Measurements from ENCODE around the gene CRYBG1. TPM values are rescaled to one million over a fixed set of nuclear protein-coding genes. Genes with fewer than 3 reads are reported as not detected.

Gene CRYBG1
- total RNA-seq, 2 experiments from 2014 or later, result 20.8 to 21.1 TPM

DNA sequence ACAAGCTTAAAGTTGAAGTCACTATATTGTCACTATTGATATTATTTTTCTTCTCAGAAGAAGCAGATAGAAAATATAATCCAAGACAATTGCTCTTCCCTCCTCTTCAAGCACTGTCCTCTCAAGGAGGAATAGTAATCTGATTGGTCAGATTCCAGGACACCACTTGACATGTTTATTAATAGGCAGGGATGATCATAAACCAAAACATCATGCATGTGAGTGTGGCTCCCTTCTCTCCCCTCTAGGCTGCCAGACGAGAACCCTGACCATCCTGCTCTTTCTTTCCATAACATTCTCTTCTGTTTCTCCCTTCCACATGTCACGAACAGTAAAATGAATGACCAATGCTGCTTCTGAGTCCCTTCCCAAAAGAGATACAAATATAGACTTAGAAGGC, 42.5 kb upstream of the CRYBG1 start:
- Mint-ChIP-seq H3K27ac (no peak overlapping the region), H3K36me3 (ENCODE audit: low read depth) (peaks cover 22% of the 10 kb centered on the region), H3K4me3 (no peak overlapping the region), H3K9me3 (no peaks in the 10 kb centered on the region), H3K4me1 (ENCODE audit: low read depth) (peaks cover 55% of the 10 kb centered on the region), H3K27me3 (no peaks in the 10 kb centered on the region)
- TF ChIP-seq, protein P1, sequence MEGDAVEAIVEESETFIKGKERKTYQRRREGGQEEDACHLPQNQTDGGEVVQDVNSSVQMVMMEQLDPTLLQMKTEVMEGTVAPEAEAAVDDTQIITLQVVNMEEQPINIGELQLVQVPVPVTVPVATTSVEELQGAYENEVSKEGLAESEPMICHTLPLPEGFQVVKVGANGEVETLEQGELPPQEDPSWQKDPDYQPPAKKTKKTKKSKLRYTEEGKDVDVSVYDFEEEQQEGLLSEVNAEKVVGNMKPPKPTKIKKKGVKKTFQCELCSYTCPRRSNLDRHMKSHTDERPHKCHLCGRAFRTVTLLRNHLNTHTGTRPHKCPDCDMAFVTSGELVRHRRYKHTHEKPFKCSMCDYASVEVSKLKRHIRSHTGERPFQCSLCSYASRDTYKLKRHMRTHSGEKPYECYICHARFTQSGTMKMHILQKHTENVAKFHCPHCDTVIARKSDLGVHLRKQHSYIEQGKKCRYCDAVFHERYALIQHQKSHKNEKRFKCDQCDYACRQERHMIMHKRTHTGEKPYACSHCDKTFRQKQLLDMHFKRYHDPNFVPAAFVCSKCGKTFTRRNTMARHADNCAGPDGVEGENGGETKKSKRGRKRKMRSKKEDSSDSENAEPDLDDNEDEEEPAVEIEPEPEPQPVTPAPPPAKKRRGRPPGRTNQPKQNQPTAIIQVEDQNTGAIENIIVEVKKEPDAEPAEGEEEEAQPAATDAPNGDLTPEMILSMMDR (IDR thresholded peaks at IDR 0.05), result no peak
- intact Hi-C loops (cut with micrococcal nuclease), result no loop called here
- ChIA-PET CTCF (no interaction called here), POLR2A (no interaction called here)
- no peak for ATAC-seq
- no peak for DNase-seq

DNA sequence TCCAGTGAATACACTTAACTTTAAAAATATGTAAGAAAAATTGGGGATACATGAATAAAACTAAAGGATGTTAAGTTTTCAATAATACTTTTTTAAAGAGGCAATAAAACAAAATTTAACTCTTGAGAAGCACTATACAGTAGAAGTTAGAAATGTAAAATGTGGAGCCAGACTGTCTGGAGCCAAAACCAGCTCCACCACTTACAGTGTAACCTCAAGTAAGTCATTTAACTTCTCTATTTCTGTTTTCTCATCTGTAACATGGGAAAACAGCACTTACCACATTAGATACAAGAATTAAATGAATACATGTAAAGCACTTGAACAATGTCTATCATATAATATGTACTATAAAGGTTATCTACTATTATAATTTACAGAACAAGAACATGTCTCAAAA, 41.7 kb upstream of the CRYBG1 start:
- Mint-ChIP-seq H3K36me3 (ENCODE audit: low read depth) (peaks cover 19% of the 10 kb centered on the region), H3K4me1 (ENCODE audit: low read depth) (peaks cover 55% of the 10 kb centered on the region), H3K4me3 (no peak overlapping the region), H3K9me3 (no peaks in the 10 kb centered on the region), H3K27me3 (no peaks in the 10 kb centered on the region), H3K27ac (no peak overlapping the region)
- DNase-seq (no peak), ATAC-seq (no peak)
- intact Hi-C loops (cut with micrococcal nuclease), result no loop called here
- TF ChIP-seq, protein P1 (IDR thresholded peaks at IDR 0.05), result no peak
- CTCF ChIA-PET, result no interaction called here
- POLR2A ChIA-PET, result no interaction called here

DNA sequence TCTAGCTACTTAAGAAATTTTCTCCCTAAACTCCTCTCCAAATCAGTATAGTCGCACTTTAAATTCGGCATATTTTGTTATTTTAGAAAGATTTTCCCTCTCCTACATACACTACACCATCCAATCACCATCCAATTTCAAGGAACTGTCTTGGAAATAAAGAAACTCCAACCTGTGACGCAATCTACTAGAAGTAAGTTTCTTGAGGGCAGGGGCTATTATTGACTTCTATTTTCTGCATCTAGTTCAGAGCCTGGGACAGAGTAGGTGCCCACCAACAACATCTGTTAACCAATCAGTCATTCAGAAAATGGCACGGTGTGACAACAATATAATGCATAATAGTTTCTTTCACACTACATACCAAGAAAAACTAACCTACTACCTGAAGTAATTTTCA, 38.6 kb upstream of the CRYBG1 start:
- DNase-seq (no peak), ATAC-seq (no peak)
- H3K27me3 Mint-ChIP-seq, result no peaks in the 10 kb centered on the region
- TF ChIP-seq, protein P1 (IDR thresholded peaks at IDR 0.05), result no peak
- H3K4me3 Mint-ChIP-seq, result no peak overlapping the region
- CTCF ChIA-PET, result no interaction called here
- H3K9me3 Mint-ChIP-seq, result no peaks in the 10 kb centered on the region
- no peak overlapping the region for H3K27ac Mint-ChIP-seq
- intact Hi-C loops (cut with micrococcal nuclease), result no loop called here
- peaks cover 54% of the 10 kb centered on the region for H3K4me1 Mint-ChIP-seq (ENCODE audit: low read depth)
- POLR2A ChIA-PET, result interaction anchor here (0.5 kb wide), 1 partner anchor 28 kb away, joined by 3 read pairs; no protein-coding TSS in a partner anchor
- peaks cover 11% of the 10 kb centered on the region for H3K36me3 Mint-ChIP-seq (ENCODE audit: low read depth)

DNA sequence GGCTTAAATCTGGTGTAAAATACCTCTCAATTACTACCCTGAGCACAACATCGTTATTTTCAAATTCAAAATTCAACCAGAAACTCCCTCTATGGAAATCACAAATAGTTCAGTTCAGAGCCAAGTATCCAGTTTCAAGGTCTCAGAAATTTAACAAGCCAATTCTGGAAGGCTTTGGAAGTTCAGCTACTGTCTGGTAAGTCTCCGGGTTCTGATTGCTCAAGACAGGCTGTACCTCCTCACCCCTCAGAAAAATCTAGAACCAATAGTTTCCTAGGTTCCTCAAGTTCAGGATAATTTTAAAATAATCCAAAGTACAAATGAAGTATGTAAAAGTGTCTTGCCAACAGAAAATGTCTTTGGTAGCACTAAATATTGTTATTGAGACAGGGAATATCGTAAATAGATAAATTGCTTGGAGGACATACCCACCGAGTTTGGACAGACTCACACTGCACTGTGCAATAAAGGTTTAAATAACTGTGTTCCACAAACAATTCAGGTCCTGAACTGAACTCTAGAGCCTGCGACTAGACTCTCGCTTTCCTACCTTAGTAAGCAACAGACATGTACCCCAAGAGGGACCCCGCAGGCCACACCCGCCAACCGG, 35.7 kb upstream of the CRYBG1 start:
- peaks cover 11% of the 10 kb centered on the region for H3K36me3 Mint-ChIP-seq (ENCODE audit: low read depth)
- no peaks in the 10 kb centered on the region for H3K9me3 Mint-ChIP-seq
- ATAC-seq (no peak), DNase-seq (no peak)
- POLR2A ChIA-PET, result interaction anchor here (0.8 to 2.0 kb wide), 2 partner anchors 226 to 438 kb away, joined by 3 to 4 read pairs; no protein-coding TSS in a partner anchor
- H3K27me3 Mint-ChIP-seq, result no peaks in the 10 kb centered on the region
- TF ChIP-seq, protein P1 (IDR thresholded peaks at IDR 0.05), result no peak
- peaks cover 41% of the 10 kb centered on the region for H3K4me1 Mint-ChIP-seq (ENCODE audit: low read depth)
- CTCF ChIA-PET, result interaction anchor here (1.3 to 2.8 kb wide), 3 partner anchors 11 to 36 kb away, joined by 3 to 16 read pairs (median 3); partner anchors contain the start of gene CRYBG1
- H3K4me3 Mint-ChIP-seq, result peak overlapping the region; percentile 98
- peak overlapping the region; percentile 99 for H3K27ac Mint-ChIP-seq
- intact Hi-C loops (cut with micrococcal nuclease), result loop anchor here (5.0 kb wide), 1 partner anchor 228 kb away; no protein-coding TSS in a partner anchor

All from activated CD8-positive, alpha-beta T cell treated with anti-CD3 and anti-CD28 coated beads for 36 hours (primary cell).